Chondrocyte (in vitro differentiated cells): Measurements from ENCODE around the gene TMEM116. TPM values are rescaled to one million over a fixed set of nuclear protein-coding genes. Genes with fewer than 3 reads are reported as not detected.
"Not testable (repeated sequence)": the region's sequence is repeated elsewhere in the genome, so short reads cannot be mapped to it uniquely, and the experiment has no call there.

ENCODE experiments used
- DNase-seq: peaks from one replicate; pipeline ENCODE4 v3.0.0; 2021; ENCODE audit warnings: mixed read lengths, low spot score
- H3K27ac Mint-ChIP-seq: one replicate; pipeline ENCODE4 v1.8.0; 2021; ENCODE audit warnings: mild to moderate bottlenecking, moderate library complexity, mixed read lengths; ENCODE audit not compliant: unreplicated experiment
- H3K27me3 Mint-ChIP-seq: 2 replicates; pipeline ENCODE4 v1.8.0; 2021; ENCODE audit warnings: low read depth, mixed read lengths
- H3K36me3 Mint-ChIP-seq: 2 replicates; pipeline ENCODE4 v1.8.0; 2021; ENCODE audit warnings: low read depth, mixed read lengths
- H3K4me1 Mint-ChIP-seq: 2 replicates; pipeline ENCODE4 v1.8.0; 2021; ENCODE audit warnings: low read depth, mild to moderate bottlenecking, mixed read lengths
- H3K4me3 Mint-ChIP-seq: one replicate; pipeline ENCODE4 v1.8.0; 2021; ENCODE audit warnings: mild to moderate bottlenecking, moderate library complexity, mixed read lengths; ENCODE audit not compliant: unreplicated experiment
- H3K9me3 Mint-ChIP-seq: 2 replicates; pipeline ENCODE4 v1.8.0; 2021; ENCODE audit warnings: low read depth, mixed read lengths
- total RNA-seq: library from RNA; stranded (reverse); gene quantifications from 3 replicates; pipeline ENCODE4 v1.2.1, GENCODE V29; 2021
- TF ChIP-seq, protein P1 (sequence below): fragments of 200-600 bp; sonication (generic); IDR thresholded peaks from 2 replicates; pipeline ENCODE4 v1.5.0; 2021; ENCODE audit warnings: antibody characterized with exemption, mild to moderate bottlenecking, moderate library complexity

Gene TMEM116
- total RNA-seq, 1 donor from 2014 or later = 8.4 TPM

- Mint-ChIP-seq H3K27ac (no peak overlapping the region), H3K4me3 (no peak overlapping the region), H3K36me3 (peaks cover 5% of the 10 kb centered on the region), H3K9me3 (peaks cover 13% of the 10 kb centered on the region), H3K4me1 (peaks cover 8% of the 10 kb centered on the region), H3K27me3 (no peaks in the 10 kb centered on the region)
- DNase-seq = no peak
- TF ChIP-seq, protein P1, sequence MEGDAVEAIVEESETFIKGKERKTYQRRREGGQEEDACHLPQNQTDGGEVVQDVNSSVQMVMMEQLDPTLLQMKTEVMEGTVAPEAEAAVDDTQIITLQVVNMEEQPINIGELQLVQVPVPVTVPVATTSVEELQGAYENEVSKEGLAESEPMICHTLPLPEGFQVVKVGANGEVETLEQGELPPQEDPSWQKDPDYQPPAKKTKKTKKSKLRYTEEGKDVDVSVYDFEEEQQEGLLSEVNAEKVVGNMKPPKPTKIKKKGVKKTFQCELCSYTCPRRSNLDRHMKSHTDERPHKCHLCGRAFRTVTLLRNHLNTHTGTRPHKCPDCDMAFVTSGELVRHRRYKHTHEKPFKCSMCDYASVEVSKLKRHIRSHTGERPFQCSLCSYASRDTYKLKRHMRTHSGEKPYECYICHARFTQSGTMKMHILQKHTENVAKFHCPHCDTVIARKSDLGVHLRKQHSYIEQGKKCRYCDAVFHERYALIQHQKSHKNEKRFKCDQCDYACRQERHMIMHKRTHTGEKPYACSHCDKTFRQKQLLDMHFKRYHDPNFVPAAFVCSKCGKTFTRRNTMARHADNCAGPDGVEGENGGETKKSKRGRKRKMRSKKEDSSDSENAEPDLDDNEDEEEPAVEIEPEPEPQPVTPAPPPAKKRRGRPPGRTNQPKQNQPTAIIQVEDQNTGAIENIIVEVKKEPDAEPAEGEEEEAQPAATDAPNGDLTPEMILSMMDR = no peak
Observed at GRCh38 chr12:111975161-111975931, 37.6 kb downstream of the TMEM116 start.

GRCh38 chr12:111971800-111972199, 41.2 kb downstream of the TMEM116 start:
- Mint-ChIP-seq H3K36me3 (peaks cover 6% of the 10 kb centered on the region), H3K9me3 (peaks cover 8% of the 10 kb centered on the region), H3K4me1 (peaks cover 4% of the 10 kb centered on the region), H3K4me3 (no peak overlapping the region), H3K27me3 (no peaks in the 10 kb centered on the region), H3K27ac (no peak overlapping the region)
- TF ChIP-seq, protein P1 = no peak
- no peak for DNase-seq

- TF ChIP-seq, protein P1 = no peak
- H3K4me1 Mint-ChIP-seq = no peaks in the 10 kb centered on the region
- H3K4me3 Mint-ChIP-seq = no peak overlapping the region
- H3K36me3 Mint-ChIP-seq = peaks cover 29% of the 10 kb centered on the region
- no peaks in the 10 kb centered on the region for H3K27me3 Mint-ChIP-seq
- DNase-seq = no peak
- peaks cover 22% of the 10 kb centered on the region for H3K9me3 Mint-ChIP-seq
- no peak overlapping the region for H3K27ac Mint-ChIP-seq
Observed at GRCh38 chr12:111964935-111965334, 48.0 kb downstream of the TMEM116 start.

GRCh38 chr12:111959518-111959917, 53.4 kb downstream of the TMEM116 start:
- H3K9me3 Mint-ChIP-seq = peaks cover 32% of the 10 kb centered on the region
- peaks cover 35% of the 10 kb centered on the region for H3K36me3 Mint-ChIP-seq
- not testable (repeated sequence) for H3K27ac Mint-ChIP-seq, DNase-seq, H3K4me3 Mint-ChIP-seq, H3K4me1 Mint-ChIP-seq, H3K27me3 Mint-ChIP-seq

GRCh38 chr12:111957224-111957623, 55.7 kb downstream of the TMEM116 start:
- DNase-seq, H3K4me1 Mint-ChIP-seq, H3K4me3 Mint-ChIP-seq, H3K27me3 Mint-ChIP-seq, H3K27ac Mint-ChIP-seq: not testable (repeated sequence)
- Mint-ChIP-seq H3K36me3 (peaks cover 26% of the 10 kb centered on the region), H3K9me3 (peaks cover 30% of the 10 kb centered on the region)

GRCh38 chr12:111954969-111955368, 58.0 kb downstream of the TMEM116 start:
- Mint-ChIP-seq H3K27ac (no peak overlapping the region), H3K27me3 (no peaks in the 10 kb centered on the region), H3K9me3 (peaks cover 10% of the 10 kb centered on the region), H3K4me1 (peaks cover 3% of the 10 kb centered on the region), H3K36me3 (peaks cover 10% of the 10 kb centered on the region), H3K4me3 (no peak overlapping the region)
- TF ChIP-seq, protein P1 = no peak
- no peak for DNase-seq
